ENCODE data around the gene SH2D7. TPM values are rescaled to one million over a fixed set of nuclear protein-coding genes. Genes with fewer than 3 reads are reported as not detected.

The SH2D7 gene
- total RNA-seq, 4 donors from 2014 or later = not detected

DNA sequence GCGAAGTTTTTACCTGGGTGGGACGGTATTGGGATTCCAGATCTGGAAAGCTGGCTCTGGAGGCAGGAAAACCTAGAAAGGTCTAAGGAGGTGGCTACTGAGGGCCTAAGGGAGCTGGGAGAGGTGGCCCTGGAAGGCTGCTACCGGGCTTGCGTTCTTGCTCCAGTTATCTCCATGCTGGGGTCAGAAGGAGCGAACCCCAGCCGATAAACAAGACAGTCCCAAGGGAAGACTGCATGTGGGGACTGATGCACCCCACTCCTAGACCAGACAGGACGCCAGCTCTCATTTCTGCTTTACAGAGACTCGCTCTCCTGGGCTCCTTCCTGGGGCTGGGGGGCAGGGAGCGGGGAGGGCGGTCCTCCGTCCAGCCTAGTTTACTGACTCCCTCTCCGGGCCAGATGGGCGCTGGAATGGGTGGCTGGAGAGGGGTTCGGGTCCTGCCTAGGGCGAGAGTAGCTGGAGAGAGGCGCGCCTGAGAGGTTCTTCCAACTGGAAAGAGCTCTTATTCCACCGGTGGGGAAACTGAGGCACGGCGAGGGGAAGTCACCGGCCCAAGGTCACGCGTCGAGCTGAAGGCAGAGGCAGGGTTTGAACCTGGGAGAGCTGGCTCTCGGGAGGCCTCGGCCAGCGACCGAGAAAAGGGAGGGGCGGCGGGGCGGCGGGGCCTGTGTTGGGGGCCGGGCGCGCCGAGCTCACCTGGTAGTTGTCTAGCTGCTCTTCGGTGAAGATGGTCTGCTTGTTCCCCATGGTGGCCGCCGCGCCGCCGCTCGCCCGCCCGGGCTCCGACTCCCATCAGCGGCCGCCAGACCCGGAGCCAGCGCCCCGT, 38.3 kb downstream of the SH2D7 start:
- no peaks in the 10 kb centered on the region for H3K36me3 ChIP-seq
- H3K4me3 ChIP-seq (replicated peaks in 1 of 3) = peak overlapping the region in 1 of 3 donors; percentile 72
- peak in 1 of 2 donors; percentile 9 for DNase-seq
- intact Hi-C loops (cut with DNase I) = loop anchor here (5.0 kb wide), 1 partner anchor 62 kb away; no protein-coding TSS in a partner anchor
- H3K27me3 ChIP-seq = no peaks in the 10 kb centered on the region
- no peaks in the 10 kb centered on the region for H3K9me3 ChIP-seq
- 50 to 68% methylated on average over 23 to 28 of the region's 51 CpGs for WGBS, 2 donors
- TF ChIP-seq, protein P1, sequence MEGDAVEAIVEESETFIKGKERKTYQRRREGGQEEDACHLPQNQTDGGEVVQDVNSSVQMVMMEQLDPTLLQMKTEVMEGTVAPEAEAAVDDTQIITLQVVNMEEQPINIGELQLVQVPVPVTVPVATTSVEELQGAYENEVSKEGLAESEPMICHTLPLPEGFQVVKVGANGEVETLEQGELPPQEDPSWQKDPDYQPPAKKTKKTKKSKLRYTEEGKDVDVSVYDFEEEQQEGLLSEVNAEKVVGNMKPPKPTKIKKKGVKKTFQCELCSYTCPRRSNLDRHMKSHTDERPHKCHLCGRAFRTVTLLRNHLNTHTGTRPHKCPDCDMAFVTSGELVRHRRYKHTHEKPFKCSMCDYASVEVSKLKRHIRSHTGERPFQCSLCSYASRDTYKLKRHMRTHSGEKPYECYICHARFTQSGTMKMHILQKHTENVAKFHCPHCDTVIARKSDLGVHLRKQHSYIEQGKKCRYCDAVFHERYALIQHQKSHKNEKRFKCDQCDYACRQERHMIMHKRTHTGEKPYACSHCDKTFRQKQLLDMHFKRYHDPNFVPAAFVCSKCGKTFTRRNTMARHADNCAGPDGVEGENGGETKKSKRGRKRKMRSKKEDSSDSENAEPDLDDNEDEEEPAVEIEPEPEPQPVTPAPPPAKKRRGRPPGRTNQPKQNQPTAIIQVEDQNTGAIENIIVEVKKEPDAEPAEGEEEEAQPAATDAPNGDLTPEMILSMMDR (IDR thresholded peaks at IDR 0.05) = no peak
- no peak for TF ChIP-seq POLR2A (IDR thresholded peaks at IDR 0.05)
- peak overlapping the region in 1 of 3 donors; percentile 77 for H3K27ac ChIP-seq
- peaks cover 9% of the 10 kb centered on the region in 2 donors for H3K4me1 ChIP-seq

- Histone ChIP-seq H3K4me1 (peaks cover 9 to 13% of the 10 kb centered on the region in 2 donors), H3K27ac (peak within 1 kb of the TSS; percentile 72 to 77 (median 72)), H3K27me3 (no peaks in the 10 kb centered on the region), H3K36me3 (no peaks in the 10 kb centered on the region), H3K4me3 (replicated peaks in 1 of 3) (peak within 1 kb of the TSS; percentile 68 to 75 (median 72)), H3K9me3 (no peaks in the 10 kb centered on the region)
- intact Hi-C loops (cut with DNase I) = loop anchor here (5.0 kb wide), 1 partner anchor 61 kb away; no protein-coding TSS in a partner anchor
- TF ChIP-seq, protein P1 (IDR thresholded peaks at IDR 0.05) = peak in 5 of 6 experiments; percentile 44 to 97 (median 81)
- TF ChIP-seq POLR2A (IDR thresholded peaks at IDR 0.05) = peak in 1 of 2 donors; percentile 33
- peak; percentile 61 to 72 for DNase-seq
- 1 to 2% methylated on average over 20 to 31 of the region's 79 CpGs for WGBS, 2 donors
Measured at GRCh38 chr15:78131295-78132061, 39.1 kb downstream of the SH2D7 start, which contains the start of gene CIB2. Gene CIB2, minus strand, starts transcription at chr15:78131445. Its CDS starts 230 bp downstream, at chr15:78131215.

- TF ChIP-seq, protein P1 (IDR thresholded peaks at IDR 0.05) = no peak
- TF ChIP-seq POLR2A (IDR thresholded peaks at IDR 0.05) = no peak
- Histone ChIP-seq H3K4me1 (peaks cover 9 to 13% of the 10 kb centered on the region in 2 donors), H3K4me3 (replicated peaks in 1 of 3) (no peak overlapping the region), H3K27me3 (no peaks in the 10 kb centered on the region), H3K9me3 (no peaks in the 10 kb centered on the region), H3K36me3 (no peaks in the 10 kb centered on the region), H3K27ac (no peak overlapping the region)
- 94 to 96% methylated on average over 2 of the region's 2 CpGs for WGBS, 2 donors
- intact Hi-C loops (cut with DNase I) = loop anchor here (5.0 kb wide), 1 partner anchor 58 kb away; no protein-coding TSS in a partner anchor
- DNase-seq = no peak
Measured at GRCh38 chr15:78133801-78134200, 41.4 kb downstream of the SH2D7 start.

- 91 to 95% methylated on average over 5 of the region's 5 CpGs for WGBS, 2 donors
- no peak for TF ChIP-seq POLR2A (IDR thresholded peaks at IDR 0.05)
- TF ChIP-seq, protein P1 (IDR thresholded peaks at IDR 0.05) = no peak
- H3K9me3 ChIP-seq = no peaks in the 10 kb centered on the region
- H3K36me3 ChIP-seq = no peaks in the 10 kb centered on the region
- no peak for DNase-seq
- intact Hi-C loops (cut with DNase I) = no loop called here
- no peak overlapping the region for H3K27ac ChIP-seq
- no peak overlapping the region for H3K4me3 ChIP-seq (replicated peaks in 1 of 3)
- H3K4me1 ChIP-seq = peaks cover 2 to 5% of the 10 kb centered on the region in 2 donors
- no peaks in the 10 kb centered on the region for H3K27me3 ChIP-seq
Measured at GRCh38 chr15:78139578-78139977, 47.2 kb downstream of the SH2D7 start.
